Measurements from ENCODE around the gene MED28.

Gene MED28

GRCh38 chr4:17623451-17624001, 9.1 kb downstream of the MED28 start:
- Histone ChIP-seq H3K4me1 (ENCODE audit: control insufficient read depth, low read depth, low read length) (no peaks in the 10 kb centered on the region), H3K4me3 (ENCODE audit: low read length) (no peak overlapping the region), H3K9me3 (ENCODE audit: control insufficient read depth, low read depth, low read length) (no peaks in the 10 kb centered on the region), H3K27me3 (ENCODE audit: control insufficient read depth, insufficient read depth, low read length) (no peaks in the 10 kb centered on the region), H3K36me3 (ENCODE audit: control insufficient read depth, low read depth, low read length) (peaks cover 86% of the 10 kb centered on the region), H3K27ac (ENCODE audit: low read length) (no peak overlapping the region), H3K9ac (ENCODE audit: low read length) (no peak overlapping the region)

- H3K27me3 ChIP-seq (ENCODE audit: control insufficient read depth, insufficient read depth, low read length), result no peaks in the 10 kb centered on the region
- no peak overlapping the region for H3K9ac ChIP-seq (ENCODE audit: low read length)
- no peaks in the 10 kb centered on the region for H3K9me3 ChIP-seq (ENCODE audit: control insufficient read depth, low read depth, low read length)
- peaks cover 97% of the 10 kb centered on the region for H3K36me3 ChIP-seq (ENCODE audit: control insufficient read depth, low read depth, low read length)
- H3K27ac ChIP-seq (ENCODE audit: low read length), result no peak overlapping the region
- H3K4me1 ChIP-seq (ENCODE audit: control insufficient read depth, low read depth, low read length), result no peaks in the 10 kb centered on the region
- H3K4me3 ChIP-seq (ENCODE audit: low read length), result no peak overlapping the region
Measured at GRCh38 chr4:17624821-17625220, 10.4 kb downstream of the MED28 start.

GRCh38 chr4:17630228-17630627, 15.8 kb downstream of the MED28 start:
- peaks cover 77% of the 10 kb centered on the region for H3K36me3 ChIP-seq (ENCODE audit: control insufficient read depth, low read depth, low read length)

DNA sequence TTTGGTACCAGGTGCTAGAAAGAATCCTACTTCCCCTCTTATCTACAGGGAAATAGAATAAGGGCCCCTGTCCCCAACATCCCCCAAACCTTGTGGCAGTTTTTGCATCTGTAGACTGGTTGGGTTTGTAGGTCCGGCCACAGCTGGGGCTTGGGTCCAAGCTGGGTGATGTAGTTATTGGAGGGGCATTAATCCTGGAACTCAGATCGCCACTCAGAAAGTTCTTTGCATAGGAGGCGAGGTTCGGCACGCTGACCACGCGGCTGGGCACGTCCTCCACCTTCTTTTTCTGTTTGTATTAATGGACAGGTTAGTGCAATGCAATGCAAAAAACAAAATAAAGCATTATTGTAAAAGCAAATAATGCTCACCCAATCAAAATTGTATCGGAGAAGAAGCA, 19.2 kb downstream of the MED28 start:
- H3K36me3 ChIP-seq (ENCODE audit: control insufficient read depth, low read depth, low read length), result peaks cover 45% of the 10 kb centered on the region
- no peak overlapping the region for H3K9ac ChIP-seq (ENCODE audit: low read length)
- H3K27me3 ChIP-seq (ENCODE audit: control insufficient read depth, insufficient read depth, low read length), result no peaks in the 10 kb centered on the region
- H3K9me3 ChIP-seq (ENCODE audit: control insufficient read depth, low read depth, low read length), result no peaks in the 10 kb centered on the region
- H3K4me1 ChIP-seq (ENCODE audit: control insufficient read depth, low read depth, low read length), result no peaks in the 10 kb centered on the region
- H3K4me3 ChIP-seq (ENCODE audit: low read length), result no peak overlapping the region
- no peak overlapping the region for H3K27ac ChIP-seq (ENCODE audit: low read length)

More at GRCh38 chr4:17630228-17630627, 15.8 kb downstream of the MED28 start:
- no peaks in the 10 kb centered on the region for H3K9me3 ChIP-seq (ENCODE audit: control insufficient read depth, low read depth, low read length)
- H3K27me3 ChIP-seq (ENCODE audit: control insufficient read depth, insufficient read depth, low read length), result no peaks in the 10 kb centered on the region
- no peak overlapping the region for H3K9ac ChIP-seq (ENCODE audit: low read length)
- H3K4me1 ChIP-seq (ENCODE audit: control insufficient read depth, low read depth, low read length), result no peaks in the 10 kb centered on the region
- no peak overlapping the region for H3K4me3 ChIP-seq (ENCODE audit: low read length)
- no peak overlapping the region for H3K27ac ChIP-seq (ENCODE audit: low read length)

DNA sequence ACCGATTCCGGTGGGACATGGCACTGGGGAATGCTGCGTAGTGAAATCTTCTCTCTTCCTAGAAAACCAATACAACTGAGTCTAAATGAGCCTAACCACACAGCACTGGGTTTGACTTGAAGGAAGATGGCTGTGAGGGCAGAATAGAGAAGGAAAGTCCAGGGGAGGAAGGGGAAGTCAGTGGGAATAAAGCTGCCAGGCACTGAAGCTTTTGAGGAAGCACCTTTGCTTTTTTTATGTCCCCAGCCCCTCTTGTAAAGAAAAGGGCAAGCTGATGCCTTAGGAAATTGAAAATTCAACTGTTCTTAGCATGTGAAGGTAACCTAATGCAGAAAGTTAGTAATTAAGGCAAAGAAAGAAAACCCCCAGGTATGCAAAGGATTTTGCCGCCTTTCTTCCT, 20.6 kb downstream of the MED28 start:
- H3K4me1 ChIP-seq (ENCODE audit: control insufficient read depth, low read depth, low read length), result no peaks in the 10 kb centered on the region
- no peak overlapping the region for H3K27ac ChIP-seq (ENCODE audit: low read length)
- no peak overlapping the region for H3K4me3 ChIP-seq (ENCODE audit: low read length)
- H3K27me3 ChIP-seq (ENCODE audit: control insufficient read depth, insufficient read depth, low read length), result no peaks in the 10 kb centered on the region
- H3K9me3 ChIP-seq (ENCODE audit: control insufficient read depth, low read depth, low read length), result no peaks in the 10 kb centered on the region
- peaks cover 31% of the 10 kb centered on the region for H3K36me3 ChIP-seq (ENCODE audit: control insufficient read depth, low read depth, low read length)
- no peak overlapping the region for H3K9ac ChIP-seq (ENCODE audit: low read length)

- H3K27me3 ChIP-seq (ENCODE audit: control insufficient read depth, insufficient read depth, low read length), result no peaks in the 10 kb centered on the region
- H3K27ac ChIP-seq (ENCODE audit: low read length), result no peak overlapping the region
- no peak overlapping the region for H3K9ac ChIP-seq (ENCODE audit: low read length)
- H3K4me3 ChIP-seq (ENCODE audit: low read length), result no peak overlapping the region
- no peaks in the 10 kb centered on the region for H3K4me1 ChIP-seq (ENCODE audit: control insufficient read depth, low read depth, low read length)
- peaks cover 23% of the 10 kb centered on the region for H3K36me3 ChIP-seq (ENCODE audit: control insufficient read depth, low read depth, low read length)
- H3K9me3 ChIP-seq (ENCODE audit: control insufficient read depth, low read depth, low read length), result no peaks in the 10 kb centered on the region
Measured at GRCh38 chr4:17636341-17636695, 21.9 kb downstream of the MED28 start.

- H3K4me1 ChIP-seq (ENCODE audit: control insufficient read depth, low read depth, low read length), result no peaks in the 10 kb centered on the region
- H3K27me3 ChIP-seq (ENCODE audit: control insufficient read depth, insufficient read depth, low read length), result no peaks in the 10 kb centered on the region
- no peak overlapping the region for H3K27ac ChIP-seq (ENCODE audit: low read length)
- H3K4me3 ChIP-seq (ENCODE audit: low read length), result no peak overlapping the region
- peaks cover 17% of the 10 kb centered on the region for H3K36me3 ChIP-seq (ENCODE audit: control insufficient read depth, low read depth, low read length)
- no peak overlapping the region for H3K9ac ChIP-seq (ENCODE audit: low read length)
- H3K9me3 ChIP-seq (ENCODE audit: control insufficient read depth, low read depth, low read length), result no peaks in the 10 kb centered on the region
Measured at GRCh38 chr4:17636696-17637622, 22.5 kb downstream of the MED28 start.

DNA sequence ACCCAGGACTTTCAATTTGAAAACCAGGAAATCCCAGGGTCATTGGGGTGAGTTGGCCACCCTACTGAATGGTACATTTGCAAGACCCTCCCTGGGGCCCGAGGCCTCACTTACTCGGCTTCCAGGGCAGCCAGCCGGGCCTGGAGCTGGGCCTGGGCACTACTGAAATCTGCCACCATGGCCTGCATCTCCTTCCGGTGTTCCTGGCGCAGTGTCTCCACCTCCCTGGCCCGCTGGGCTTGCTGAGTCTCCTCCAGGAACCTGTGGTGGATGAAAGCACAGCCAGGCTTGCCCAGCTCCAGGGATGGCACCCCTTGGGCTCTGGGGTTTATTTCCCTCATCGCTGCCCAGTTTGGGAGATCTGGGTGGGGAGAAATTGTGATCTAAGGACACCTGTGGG, 24.7 kb downstream of the MED28 start:
- H3K4me3 ChIP-seq (ENCODE audit: low read length), result no peak overlapping the region
- no peaks in the 10 kb centered on the region for H3K9me3 ChIP-seq (ENCODE audit: control insufficient read depth, low read depth, low read length)
- no peak overlapping the region for H3K9ac ChIP-seq (ENCODE audit: low read length)
- H3K4me1 ChIP-seq (ENCODE audit: control insufficient read depth, low read depth, low read length), result no peaks in the 10 kb centered on the region
- H3K36me3 ChIP-seq (ENCODE audit: control insufficient read depth, low read depth, low read length), result peaks cover under 1% of the 10 kb centered on the region
- no peak overlapping the region for H3K27ac ChIP-seq (ENCODE audit: low read length)
- no peaks in the 10 kb centered on the region for H3K27me3 ChIP-seq (ENCODE audit: control insufficient read depth, insufficient read depth, low read length)

DNA sequence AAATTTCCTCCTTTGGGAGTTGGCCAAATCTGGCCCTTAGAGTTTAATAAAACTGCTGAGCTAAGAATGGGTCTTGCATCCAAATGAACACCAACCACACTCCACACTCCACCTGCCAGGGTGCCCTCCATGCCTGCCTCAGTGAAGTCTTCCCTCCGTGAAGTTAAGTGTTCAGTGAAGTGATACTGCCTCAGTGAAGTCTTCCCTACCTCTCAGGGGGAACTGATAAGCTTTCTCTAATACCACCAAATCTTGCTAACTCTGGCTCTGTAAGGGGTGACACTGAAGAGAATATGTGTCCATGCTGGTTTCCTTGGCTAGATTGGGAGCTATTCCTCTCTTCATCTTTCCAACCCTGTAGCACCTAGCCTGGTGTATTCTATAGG, 27.9 kb downstream of the MED28 start:
- H3K9ac ChIP-seq (ENCODE audit: low read length), result no peak overlapping the region
- no peaks in the 10 kb centered on the region for H3K27me3 ChIP-seq (ENCODE audit: control insufficient read depth, insufficient read depth, low read length)
- H3K9me3 ChIP-seq (ENCODE audit: control insufficient read depth, low read depth, low read length), result no peaks in the 10 kb centered on the region
- H3K4me1 ChIP-seq (ENCODE audit: control insufficient read depth, low read depth, low read length), result no peaks in the 10 kb centered on the region
- no peaks in the 10 kb centered on the region for H3K36me3 ChIP-seq (ENCODE audit: control insufficient read depth, low read depth, low read length)
- H3K27ac ChIP-seq (ENCODE audit: low read length), result no peak overlapping the region
- H3K4me3 ChIP-seq (ENCODE audit: low read length), result no peak overlapping the region

DNA sequence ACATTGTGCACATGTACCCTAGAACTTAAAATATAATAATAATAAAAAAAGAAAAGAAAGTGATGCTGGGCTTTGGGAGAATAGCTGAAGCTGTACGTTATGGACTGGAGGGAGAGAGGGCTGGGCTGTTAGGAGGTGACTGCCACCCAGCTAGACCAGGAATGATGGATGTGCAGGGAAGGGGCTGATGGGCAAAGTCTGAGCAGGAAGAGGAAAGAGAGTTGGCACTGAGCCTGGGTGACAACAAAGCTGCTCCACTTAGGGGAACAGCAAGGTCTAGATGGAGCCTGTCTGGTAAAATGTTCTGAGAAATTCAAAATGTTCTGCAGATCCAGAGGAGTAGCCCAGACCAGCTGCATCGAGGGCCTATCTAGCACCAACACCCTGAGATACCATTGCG, 32.3 kb downstream of the MED28 start:
- H3K4me3 ChIP-seq (ENCODE audit: low read length), result no peak overlapping the region
- H3K36me3 ChIP-seq (ENCODE audit: control insufficient read depth, low read depth, low read length), result no peaks in the 10 kb centered on the region
- no peak overlapping the region for H3K9ac ChIP-seq (ENCODE audit: low read length)

DNA sequence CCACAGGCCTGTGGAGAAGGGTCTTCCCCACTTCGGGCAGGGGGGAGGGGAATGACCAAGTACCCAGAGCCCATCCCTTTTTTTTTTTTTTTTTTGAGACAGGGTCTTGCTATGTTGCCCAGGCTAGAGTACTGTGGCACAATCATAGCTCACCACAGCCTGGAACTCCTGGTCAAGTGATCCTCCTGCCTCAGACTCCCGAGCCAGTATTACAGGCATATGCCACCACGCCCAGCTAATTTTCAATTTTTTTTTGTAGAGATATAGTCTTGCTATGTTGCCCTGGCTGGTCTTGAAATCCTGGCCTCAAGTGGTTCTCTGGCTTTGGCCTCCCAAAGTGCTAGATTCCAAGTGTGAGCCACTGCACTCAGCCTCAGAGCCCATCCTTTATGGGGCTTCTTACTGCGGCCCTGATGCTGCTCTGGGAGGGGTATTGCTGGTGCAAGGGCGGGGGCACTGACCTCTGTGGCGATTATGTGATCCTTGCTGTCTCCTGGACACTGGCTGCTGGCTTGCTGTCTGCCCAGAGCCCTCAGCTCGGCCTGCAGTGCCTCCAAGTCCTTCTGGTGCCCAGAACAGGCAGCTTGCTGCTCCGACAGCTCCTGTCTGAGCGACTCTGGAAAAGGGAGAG, 32.9 kb downstream of the MED28 start:
- no peak overlapping the region for H3K9ac ChIP-seq (ENCODE audit: low read length)
- H3K27me3 ChIP-seq (ENCODE audit: control insufficient read depth, insufficient read depth, low read length), result no peaks in the 10 kb centered on the region
- H3K27ac ChIP-seq (ENCODE audit: low read length), result no peak overlapping the region
- no peak overlapping the region for H3K4me3 ChIP-seq (ENCODE audit: low read length)
- H3K36me3 ChIP-seq (ENCODE audit: control insufficient read depth, low read depth, low read length), result no peaks in the 10 kb centered on the region
- no peaks in the 10 kb centered on the region for H3K4me1 ChIP-seq (ENCODE audit: control insufficient read depth, low read depth, low read length)
- H3K9me3 ChIP-seq (ENCODE audit: control insufficient read depth, low read depth, low read length), result no peaks in the 10 kb centered on the region

More for the DNA sequence above, 32.3 kb downstream of the MED28 start:
- no peaks in the 10 kb centered on the region for H3K4me1 ChIP-seq (ENCODE audit: control insufficient read depth, low read depth, low read length)
- no peaks in the 10 kb centered on the region for H3K27me3 ChIP-seq (ENCODE audit: control insufficient read depth, insufficient read depth, low read length)
- no peak overlapping the region for H3K27ac ChIP-seq (ENCODE audit: low read length)
- H3K9me3 ChIP-seq (ENCODE audit: control insufficient read depth, low read depth, low read length), result no peaks in the 10 kb centered on the region

Data from iPS-18a (cell line).